Ecto neural progenitor cell (in vitro differentiated cells): ENCODE results near the gene GPR162.
A peak's percentile ranks its signal among the peaks of the same experiment; 100 is the strongest.

Experiments
- DNase-seq: peaks from one replicate; pipeline ENCODE4 v3.0.0-alpha.2; 2018; ENCODE audit warnings: low spot score

The GPR162 gene

GRCh38 chr12:6836851-6837250, 15.2 kb downstream of the GPR162 start:
- DNase-seq, result no peak

GRCh38 chr12:6837370-6838060, 15.9 kb downstream of the GPR162 start:
- DNase-seq, result no peak

- DNase-seq, result no peak
Measured at GRCh38 chr12:6838854-6839253, 17.2 kb downstream of the GPR162 start.

GRCh38 chr12:6839482-6840201, 18.0 kb downstream of the GPR162 start:
- DNase-seq, result peak; percentile 86

- DNase-seq, result peak; percentile 83
Measured at GRCh38 chr12:6840330-6840729, 18.7 kb downstream of the GPR162 start.

GRCh38 chr12:6840761-6841515, 19.3 kb downstream of the GPR162 start, which contains the start of gene GNB3:
Gene GNB3 (plus strand): TSS chr12:6840925. CDS start chr12:6841288, 363 bp downstream.
- DNase-seq, result peak; percentile 76

- no peak for DNase-seq
Measured at GRCh38 chr12:6842075-6842474, 20.5 kb downstream of the GPR162 start.

GRCh38 chr12:6843118-6843902, 21.7 kb downstream of the GPR162 start:
- peak; percentile 71 for DNase-seq

GRCh38 chr12:6845395-6845794, 23.8 kb downstream of the GPR162 start:
- no peak for DNase-seq

GRCh38 chr12:6846316-6846869, 24.8 kb downstream of the GPR162 start:
- DNase-seq, result no peak

GRCh38 chr12:6847676-6848075, 26.1 kb downstream of the GPR162 start:
- DNase-seq, result no peak

GRCh38 chr12:6849427-6849826, 27.8 kb downstream of the GPR162 start:
- no peak for DNase-seq

- DNase-seq, result no peak
Measured at GRCh38 chr12:6849976-6850560, 28.4 kb downstream of the GPR162 start.

GRCh38 chr12:6850796-6851152, 29.2 kb downstream of the GPR162 start:
- no peak for DNase-seq

GRCh38 chr12:6851153-6851920, 29.7 kb downstream of the GPR162 start, which contains the start of gene CDCA3:
Gene CDCA3 (minus strand): TSS chr12:6851286. CDS start chr12:6850952, 334 bp downstream.
- peak; percentile 98 for DNase-seq

- DNase-seq, result peak; percentile 100
Measured at GRCh38 chr12:6851921-6852650, 30.5 kb downstream of the GPR162 start, which contains the start of gene USP5. Gene USP5 (plus strand): TSS chr12:6852150. CDS start chr12:6852180, 30 bp downstream.

GRCh38 chr12:6852651-6853354, 31.2 kb downstream of the GPR162 start:
- DNase-seq, result peak; percentile 74

- no peak for DNase-seq
Measured at GRCh38 chr12:6853626-6854025, 32.0 kb downstream of the GPR162 start.

GRCh38 chr12:6854036-6854435, 32.4 kb downstream of the GPR162 start:
- DNase-seq, result no peak
